ENCODE measurements around the gene ANXA2. TPM values are rescaled to one million over a fixed set of nuclear protein-coding genes. Genes with fewer than 3 reads are reported as not detected.

The ANXA2 gene
- 100 to 1,000 TPM; 287 to 289 TPM for total RNA-seq

GRCh38 chr15:60397772-60398445, at the start of gene ANXA2:
ANXA2 (minus strand) TSS chr15:60397986; CDS start chr15:60386075, 11,911 bp downstream.

Other genes starting within 250 kb of the ANXA2 start
- gene ICE2, start 81.2 kb upstream of the ANXA2 start, total RNA-seq: 10 to 100 TPM; 71.6 to 71.8 TPM

Data from activated naive CD4-positive, alpha-beta T cell treated with anti-CD3 and anti-CD28 coated beads, Interleukin-2, amount 10 ng/mL, durations not matched to agents 5 hours and 36 hours (primary cell).